Renal cortex interstitium (tissue), 11 donors: ENCODE measurements around the gene CPXM2. TPM values are rescaled to one million over a fixed set of nuclear protein-coding genes. Genes with fewer than 3 reads are reported as not detected.

Source experiments
- DNase-seq, 11 donors: peaks; one replicate each; pipeline ENCODE4 v3.0.0-alpha.2; 2013; ENCODE audit warnings: low read depth in 9 of 11, low spot score in 4 of 11; ENCODE audit errors: extremely low read depth in 1 of 11
- polyA plus RNA-seq, 3 donors: library from polyadenylated mRNA; unstranded; fragments of 120-200 nt; gene quantifications; one replicate each; pipeline ENCODE4 v1.2.1, GENCODE V29; 2013; ENCODE audit not compliant: insufficient read length in 3 of 3

The CPXM2 gene
- polyA plus RNA-seq, 3 donors = 3.7 to 7.4 (median 5.6) TPM

DNA sequence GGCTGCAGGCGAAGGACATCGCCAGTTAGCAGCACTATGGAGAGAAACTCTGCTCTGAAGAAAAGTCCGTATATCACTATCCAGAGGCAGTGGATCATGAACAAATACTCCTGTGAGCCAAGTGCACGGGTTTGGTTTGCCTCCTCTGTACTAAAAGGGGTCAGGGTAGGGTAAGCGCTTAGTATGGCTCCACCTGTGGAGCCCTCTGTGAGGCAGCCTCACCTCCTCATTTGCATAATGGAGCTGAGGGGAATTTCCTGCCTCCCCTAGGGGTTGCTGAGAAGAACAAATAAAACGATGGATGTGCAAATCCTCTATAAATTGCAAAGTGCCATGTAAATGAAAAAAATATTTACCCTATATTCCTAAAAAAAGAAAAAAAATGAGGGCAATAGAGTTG lies 162.1 kb downstream of the CPXM2 start:
- DNase-seq = no peak

DNA sequence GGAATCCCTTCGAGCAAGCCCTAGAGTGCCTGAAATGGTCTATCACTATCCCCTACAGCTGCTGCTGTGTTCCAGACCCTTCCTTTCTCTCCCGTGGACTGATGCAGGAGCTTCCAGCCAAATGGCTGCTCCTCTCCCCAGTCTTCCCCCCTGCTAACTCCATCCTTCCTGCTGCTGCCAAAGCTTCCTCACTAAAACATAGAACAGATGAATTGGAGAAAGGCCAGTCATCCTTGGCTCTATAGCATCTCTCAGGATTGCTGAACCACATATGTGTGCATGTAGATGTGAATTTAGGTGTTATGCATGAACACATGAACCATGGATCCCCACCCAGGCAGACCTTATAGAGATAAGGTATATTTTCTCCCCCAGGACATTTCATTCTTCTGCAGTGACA lies 164.8 kb downstream of the CPXM2 start:
- DNase-seq = no peak

DNA sequence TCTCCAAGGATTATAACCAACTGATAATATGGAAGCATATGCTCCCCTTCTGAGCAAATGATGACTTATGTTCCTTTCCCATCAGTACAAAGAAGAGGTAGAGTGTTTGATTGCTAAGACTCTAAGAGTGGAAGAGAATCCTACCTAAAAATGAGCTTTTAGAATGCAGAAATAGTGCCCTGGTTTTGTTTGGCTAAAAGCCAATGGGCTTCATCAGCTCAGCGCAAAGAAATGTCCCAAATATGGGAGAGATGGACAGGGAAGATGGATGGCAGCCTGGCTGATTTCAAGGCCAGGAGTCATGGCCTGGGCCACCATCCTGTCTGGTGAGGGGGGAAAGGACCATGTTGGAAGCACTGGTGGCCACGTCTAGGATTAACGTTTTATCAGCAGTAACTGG lies 165.2 kb downstream of the CPXM2 start:
- no peak for DNase-seq

DNA sequence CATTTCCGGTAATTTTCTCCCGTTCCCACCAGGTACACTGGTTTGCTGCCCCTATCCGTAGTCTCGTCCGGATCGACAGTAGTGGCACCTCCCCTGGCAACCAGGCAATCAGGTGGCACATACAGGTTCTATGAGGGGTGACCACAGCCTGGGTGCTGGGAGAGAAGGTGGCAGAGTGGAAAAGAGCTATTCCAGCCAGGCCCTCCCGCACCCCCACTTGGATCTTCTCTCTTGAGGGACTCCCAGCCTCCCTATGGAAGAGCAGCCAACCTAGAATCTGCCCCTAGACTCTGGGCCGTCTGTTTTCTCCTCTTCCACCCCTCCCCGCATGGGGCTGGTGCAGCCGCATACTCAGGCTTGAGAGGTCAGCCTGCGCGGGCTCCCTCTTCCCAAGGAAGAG lies 166.9 kb downstream of the CPXM2 start:
- DNase-seq = no peak

DNA sequence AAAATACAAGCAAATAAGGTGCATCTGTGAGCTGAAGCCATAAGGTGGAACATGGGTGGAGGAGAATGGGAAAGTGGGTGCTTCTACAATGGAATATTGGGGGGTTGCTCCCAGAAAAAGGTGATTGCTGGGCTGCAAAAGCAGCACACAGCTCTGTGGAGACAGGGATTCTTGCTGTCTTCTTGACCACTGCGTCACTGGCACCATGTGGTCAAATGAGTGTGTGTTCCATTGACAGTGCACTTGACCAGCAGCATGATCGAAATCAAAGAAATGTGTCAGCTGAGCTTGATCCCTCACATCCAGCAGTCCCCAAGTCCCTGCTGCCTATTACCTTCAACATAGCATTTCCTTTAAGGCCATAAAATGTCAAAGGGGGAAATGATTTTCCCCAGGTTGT lies 169.3 kb downstream of the CPXM2 start:
- DNase-seq = no peak

DNA sequence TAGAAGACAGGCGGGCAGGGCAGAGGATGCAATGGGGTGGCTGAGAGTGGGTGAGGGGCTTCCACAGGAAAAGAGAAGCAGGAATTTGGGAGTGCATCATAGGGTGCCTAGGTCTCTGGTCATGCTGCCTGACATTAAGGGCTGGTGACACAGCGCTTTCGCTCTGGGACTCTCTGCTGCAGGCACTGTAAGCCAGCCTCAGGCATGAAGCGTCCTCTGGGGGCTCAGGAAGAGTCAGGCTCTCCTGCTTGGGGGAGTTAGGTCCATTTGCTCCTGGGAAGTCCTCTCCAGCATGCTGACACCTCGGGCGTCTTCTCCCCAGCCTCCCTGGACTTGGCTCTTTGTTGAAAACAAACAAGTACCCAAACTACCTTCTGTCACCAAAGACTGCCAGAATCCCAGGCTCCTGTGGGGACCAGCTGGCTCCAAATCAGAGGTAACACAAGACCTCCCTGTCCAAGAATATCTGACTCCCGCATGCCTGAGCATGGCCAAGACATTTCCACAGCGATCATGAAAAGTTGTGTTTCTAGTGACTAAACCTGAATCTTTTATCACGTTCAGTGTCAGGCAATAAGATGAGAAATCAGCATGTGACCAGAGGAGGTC lies 170.1 kb downstream of the CPXM2 start:
- DNase-seq = no peak

DNA sequence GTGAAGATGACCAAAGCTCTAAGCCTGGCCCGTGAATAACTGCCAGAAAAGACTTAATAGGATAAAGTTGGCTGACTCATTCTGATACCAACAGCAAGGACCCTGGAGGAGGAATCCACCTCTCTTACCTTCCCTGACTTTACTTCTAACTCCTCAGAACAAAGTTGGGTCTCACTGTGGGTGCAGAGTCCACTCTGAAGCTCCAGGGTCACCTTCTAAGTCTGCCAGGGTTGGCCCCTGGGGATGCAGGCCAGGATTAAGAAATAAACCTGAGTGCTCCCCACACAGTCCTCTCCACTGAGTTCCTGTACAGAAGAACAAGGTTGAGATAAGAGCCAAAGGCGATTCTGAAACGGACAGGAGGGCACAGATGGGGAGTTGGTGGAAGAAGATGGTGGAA lies 171.1 kb downstream of the CPXM2 start:
- DNase-seq = no peak

DNA sequence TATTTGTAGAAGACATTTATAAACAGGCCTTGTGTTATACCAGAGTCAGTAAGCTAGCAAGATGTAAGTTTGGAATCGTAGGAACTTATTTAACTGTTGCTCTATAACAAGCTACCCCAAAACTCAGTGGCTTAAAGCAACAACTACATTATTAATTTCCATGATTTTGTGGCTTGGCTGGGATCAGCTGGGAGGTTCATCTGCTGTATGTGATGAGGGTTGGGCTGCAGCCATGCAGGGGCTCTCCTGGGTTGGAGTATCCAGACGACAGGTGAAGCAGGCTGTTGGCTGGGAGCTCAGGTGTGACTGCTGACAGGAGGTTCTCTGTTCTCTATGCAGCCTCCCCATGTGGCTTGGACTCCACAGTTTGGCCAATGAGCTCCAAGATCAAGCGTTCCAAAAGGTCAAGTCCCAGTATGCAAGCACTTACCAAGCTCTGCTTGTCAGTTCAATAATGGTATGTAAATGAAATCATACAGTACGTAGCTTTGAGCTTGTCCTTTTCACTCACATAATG lies 173.0 kb downstream of the CPXM2 start:
- DNase-seq = no peak

DNA sequence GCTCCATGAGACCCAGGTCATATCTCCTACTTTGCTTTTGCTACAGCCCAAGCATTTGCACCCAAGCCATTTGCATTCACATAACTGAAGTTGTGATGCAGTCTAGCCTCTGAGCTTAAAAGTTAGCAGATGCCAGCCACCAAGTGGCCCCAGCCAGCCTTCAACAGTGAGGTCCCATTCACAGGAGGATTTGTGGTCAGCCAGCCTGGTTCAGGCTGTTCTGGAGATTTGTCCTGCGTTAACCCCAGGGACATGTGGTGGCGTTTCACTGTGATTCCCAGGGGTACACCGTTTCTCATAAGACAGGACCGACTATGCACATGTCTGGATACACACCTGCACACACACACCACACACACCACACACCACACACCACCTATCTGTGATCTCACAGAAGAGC lies 174.3 kb downstream of the CPXM2 start:
- no peak for DNase-seq

DNA sequence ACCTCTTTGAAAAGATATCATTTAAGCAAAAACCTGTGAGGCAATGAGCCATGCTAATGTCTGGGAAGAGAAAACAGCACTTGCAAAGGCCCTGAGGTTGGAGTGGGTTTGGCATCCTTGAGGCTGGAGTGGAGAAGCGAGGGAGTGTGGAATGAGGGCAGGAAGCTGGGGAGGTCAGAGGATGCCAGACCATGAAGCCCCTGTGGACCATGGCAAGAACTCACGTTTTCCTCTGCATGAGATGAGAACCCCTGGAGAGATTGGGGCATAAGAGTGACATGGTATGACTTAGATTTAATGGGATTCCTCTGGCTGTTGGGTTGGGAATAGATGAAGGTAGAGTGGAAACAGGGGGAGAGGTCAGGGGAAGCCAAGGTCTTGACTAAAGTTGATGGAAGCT lies 176.1 kb downstream of the CPXM2 start:
- no peak for DNase-seq

DNA sequence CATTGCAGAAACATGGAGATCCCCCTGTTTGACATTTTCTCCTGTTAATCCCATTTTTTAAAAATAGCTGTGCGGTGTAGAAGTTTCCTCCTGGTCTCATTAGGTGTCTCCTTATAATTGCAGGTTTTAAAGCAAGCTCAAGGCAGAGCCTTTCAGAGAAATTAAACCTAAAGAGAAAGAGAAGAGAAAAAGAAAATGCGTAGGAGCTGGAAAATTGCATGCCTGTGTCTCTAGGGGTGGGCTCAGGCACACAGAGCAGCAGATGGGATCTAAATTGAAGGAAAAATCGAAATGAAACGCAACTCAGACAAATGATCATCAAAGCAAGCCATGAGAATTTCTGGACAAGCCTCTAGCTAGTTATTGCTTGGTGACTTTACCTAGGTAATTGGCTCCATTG lies 185.4 kb downstream of the CPXM2 start:
- no peak for DNase-seq

DNA sequence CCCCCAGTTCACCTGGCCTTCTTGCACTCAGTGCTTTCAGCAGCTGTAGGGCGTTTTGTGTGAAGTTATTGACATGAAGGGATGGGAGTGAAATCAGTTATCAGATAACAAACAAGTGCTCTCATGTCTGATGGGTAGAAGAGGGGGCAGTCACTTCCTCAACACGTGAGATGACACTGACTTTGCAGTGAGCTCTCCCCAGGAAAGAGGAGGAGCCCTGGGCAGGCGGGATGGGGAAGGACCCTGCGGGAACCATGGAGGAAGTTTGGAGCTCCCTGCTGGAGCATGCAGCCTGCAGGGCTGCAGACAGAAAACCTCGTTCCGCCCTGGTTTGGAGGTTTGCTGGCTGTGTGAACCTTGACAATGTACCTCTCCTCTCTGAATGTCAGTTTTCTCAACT lies 186.8 kb downstream of the CPXM2 start:
- no peak for DNase-seq

DNA sequence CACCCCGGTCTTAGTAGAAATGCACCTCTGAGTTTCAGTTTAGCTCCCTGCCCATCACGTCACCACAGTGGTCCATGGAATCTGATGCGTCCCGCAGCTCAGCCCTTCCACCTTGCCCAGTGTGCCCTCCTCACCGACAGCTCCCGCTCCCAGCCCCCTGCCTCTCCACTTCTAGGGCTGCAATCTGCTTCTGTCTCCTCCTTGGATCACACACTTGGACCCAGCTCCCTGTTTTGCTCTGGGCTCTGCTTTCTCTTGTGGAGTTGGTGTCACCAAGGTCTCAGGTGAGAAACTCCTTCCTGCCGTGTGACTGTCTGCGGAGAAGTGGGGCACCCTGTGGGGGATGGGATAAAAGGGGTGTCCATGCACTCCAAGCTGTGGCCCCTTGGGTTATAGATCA lies 187.5 kb downstream of the CPXM2 start:
- DNase-seq = no peak

DNA sequence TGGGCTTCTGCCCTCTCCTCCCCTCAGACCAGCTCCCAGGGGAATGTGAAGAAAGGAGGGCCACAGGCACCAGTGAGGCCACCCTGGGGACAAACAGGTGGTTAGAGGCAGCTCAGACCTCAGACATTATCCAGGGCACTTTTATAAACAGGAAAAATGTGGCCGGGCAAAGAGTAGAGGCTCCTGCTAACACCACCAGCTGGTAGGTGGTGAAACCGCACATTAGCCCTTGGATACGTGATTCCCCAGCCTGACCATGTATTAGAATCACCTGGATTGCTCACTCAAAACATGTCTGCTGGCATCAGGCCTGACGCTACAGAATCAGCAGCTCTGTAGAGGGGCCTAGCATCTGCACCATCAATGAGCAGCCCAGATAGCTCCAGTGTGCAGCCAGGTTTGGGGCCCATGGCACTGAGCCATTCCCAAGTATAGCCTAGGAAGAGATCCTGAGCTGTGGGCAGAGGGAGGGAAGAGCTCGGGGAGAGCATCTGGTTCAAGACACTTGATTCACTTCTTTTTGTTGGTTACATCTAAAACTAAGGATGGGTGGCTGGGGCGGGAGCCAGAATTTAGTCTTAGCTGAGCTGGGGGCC lies 188.3 kb downstream of the CPXM2 start:
- DNase-seq = no peak

Other genes starting within 250 kb of the CPXM2 start
- gene GPR26, start 225.5 kb downstream of the CPXM2 start, polyA plus RNA-seq = under 1 TPM in 2 of 3 donors, not detected in 1; 0.01 to 0.03 TPM
- 10 to 100 TPM; 17.9 to 21.6 (median 20.7) TPM for gene CHST15, start 201.8 kb upstream of the CPXM2 start, polyA plus RNA-seq